ENCODE results near the gene PTX3.

Gene PTX3

GRCh38 chr3:157447026-157447694, 10.5 kb downstream of the PTX3 start:
- WGBS, 2 donors (ENCODE audit: extremely low coverage in 2 of 2, insufficient read length in 2 of 2, insufficient replicate concordance in 1 of 2) = no CpG with 5 or more reads among the region's 3 CpGs
- no peak overlapping the region for H3K4me3 ChIP-seq (ENCODE audit: low read length in 2 of 2)
- no peak overlapping the region for H4K91ac ChIP-seq (ENCODE audit: low read depth, low read length, poor library complexity)
- H3K14ac ChIP-seq (ENCODE audit: low read length) = no peak overlapping the region
- no peak overlapping the region for H3K4me2 ChIP-seq (ENCODE audit: insufficient read depth, low read length, poor library complexity, severe bottlenecking)
- H3K27ac ChIP-seq (replicated peaks; ENCODE audit: low read length) = no peak overlapping the region
- peaks cover 5 to 9% of the 10 kb centered on the region in 2 donors for H3K4me1 ChIP-seq (ENCODE audit: control insufficient read depth in 2 of 2, insufficient read depth in 1 of 2, low read depth in 1 of 2, low read length in 2 of 2)
- H2BK15ac ChIP-seq (ENCODE audit: low read length) = no peak overlapping the region
- no peak for DNase-seq (ENCODE audit: low spot score)
- H3K27me3 ChIP-seq (ENCODE audit: control insufficient read depth in 3 of 3, insufficient read depth in 3 of 3, low read depth in 1 of 3, low read length in 3 of 3) = no peaks in the 10 kb centered on the region
- H3K9ac ChIP-seq (ENCODE audit: low read depth, low read length, poor library complexity) = no peak overlapping the region
- no peak overlapping the region for H2BK5ac ChIP-seq (ENCODE audit: low read length)
- no peak overlapping the region for H4K8ac ChIP-seq (ENCODE audit: low read depth, low read length)
- H3K79me1 ChIP-seq (ENCODE audit: low read depth, low read length) = no peaks in the 10 kb centered on the region
- peaks cover 3 to 27% of the 10 kb centered on the region in 2 donors for H3K36me3 ChIP-seq (replicated peaks in 1 of 2; ENCODE audit: control insufficient read depth in 2 of 2, insufficient read depth in 2 of 2, low read length in 2 of 2)
- peaks cover 0 to 39% of the 10 kb centered on the region in 2 donors for H3K9me3 ChIP-seq (replicated peaks in 1 of 2; ENCODE audit: control insufficient read depth in 2 of 2, insufficient read depth in 1 of 2, low read depth in 1 of 2, low read length in 2 of 2)
- no peak overlapping the region for H2AK5ac ChIP-seq (ENCODE audit: low read depth, low read length)
- no peak overlapping the region for H2AFZ ChIP-seq (ENCODE audit: low read length)
- no peak overlapping the region for H3K23ac ChIP-seq (ENCODE audit: low read depth, low read length, poor library complexity)
- H3K18ac ChIP-seq (ENCODE audit: low read length) = no peak overlapping the region
- H2BK12ac ChIP-seq (ENCODE audit: low read length) = no peak overlapping the region
- no peak overlapping the region for H2BK120ac ChIP-seq (ENCODE audit: low read depth, low read length)
- no peak overlapping the region for H3K4ac ChIP-seq (ENCODE audit: low read length)

- Histone ChIP-seq H3K23ac (ENCODE audit: low read depth, low read length, poor library complexity) (no peak overlapping the region), H2AK5ac (ENCODE audit: low read depth, low read length) (no peak overlapping the region), H2BK12ac (ENCODE audit: low read length) (no peak overlapping the region), H3K18ac (ENCODE audit: low read length) (no peak overlapping the region), H3K27ac (replicated peaks; ENCODE audit: low read length) (no peak overlapping the region), H3K36me3 (replicated peaks in 1 of 2; ENCODE audit: control insufficient read depth in 2 of 2, insufficient read depth in 2 of 2, low read length in 2 of 2) (no peaks in the 10 kb centered on the region), H3K4me1 (ENCODE audit: control insufficient read depth in 2 of 2, insufficient read depth in 1 of 2, low read depth in 1 of 2, low read length in 2 of 2) (no peaks in the 10 kb centered on the region), H3K79me1 (ENCODE audit: low read depth, low read length) (no peaks in the 10 kb centered on the region), H3K4me2 (ENCODE audit: insufficient read depth, low read length, poor library complexity, severe bottlenecking) (no peak overlapping the region), H3K9ac (ENCODE audit: low read depth, low read length, poor library complexity) (no peak overlapping the region), H3K14ac (ENCODE audit: low read length) (no peak overlapping the region), H2AFZ (ENCODE audit: low read length) (no peak overlapping the region), H2BK120ac (ENCODE audit: low read depth, low read length) (no peak overlapping the region), H3K4ac (ENCODE audit: low read length) (no peak overlapping the region), H2BK5ac (ENCODE audit: low read length) (no peak overlapping the region), H3K4me3 (ENCODE audit: low read length in 2 of 2) (no peak overlapping the region), H4K91ac (ENCODE audit: low read depth, low read length, poor library complexity) (no peak overlapping the region), H3K9me3 (replicated peaks in 1 of 2; ENCODE audit: control insufficient read depth in 2 of 2, insufficient read depth in 1 of 2, low read depth in 1 of 2, low read length in 2 of 2) (peaks cover 0 to 19% of the 10 kb centered on the region in 2 donors), H2BK15ac (ENCODE audit: low read length) (no peak overlapping the region), H4K8ac (ENCODE audit: low read depth, low read length) (no peak overlapping the region), H3K27me3 (ENCODE audit: control insufficient read depth in 3 of 3, insufficient read depth in 3 of 3, low read depth in 1 of 3, low read length in 3 of 3) (no peaks in the 10 kb centered on the region)
- DNase-seq (ENCODE audit: low spot score) = no peak
- WGBS, 2 donors (ENCODE audit: extremely low coverage in 2 of 2, insufficient read length in 2 of 2, insufficient replicate concordance in 1 of 2) = no CpG with 5 or more reads among the region's 3 CpGs
These were observed 15.4 kb downstream of the PTX3 start for GRCh38 chr3:157452097-157452496.

- Histone ChIP-seq H3K18ac (ENCODE audit: low read length) (no peak overlapping the region), H3K4me2 (ENCODE audit: insufficient read depth, low read length, poor library complexity, severe bottlenecking) (no peak overlapping the region), H3K4me1 (ENCODE audit: control insufficient read depth in 2 of 2, insufficient read depth in 1 of 2, low read depth in 1 of 2, low read length in 2 of 2) (no peaks in the 10 kb centered on the region), H3K23ac (ENCODE audit: low read depth, low read length, poor library complexity) (no peak overlapping the region), H2BK5ac (ENCODE audit: low read length) (no peak overlapping the region), H3K79me1 (ENCODE audit: low read depth, low read length) (no peaks in the 10 kb centered on the region), H2BK12ac (ENCODE audit: low read length) (no peak overlapping the region), H2BK120ac (ENCODE audit: low read depth, low read length) (no peak overlapping the region), H3K9ac (ENCODE audit: low read depth, low read length, poor library complexity) (no peak overlapping the region), H2AK5ac (ENCODE audit: low read depth, low read length) (no peak overlapping the region), H3K4me3 (ENCODE audit: low read length in 2 of 2) (no peak overlapping the region), H3K27ac (replicated peaks; ENCODE audit: low read length) (no peak overlapping the region), H4K8ac (ENCODE audit: low read depth, low read length) (no peak overlapping the region), H3K14ac (ENCODE audit: low read length) (no peak overlapping the region), H4K91ac (ENCODE audit: low read depth, low read length, poor library complexity) (no peak overlapping the region), H2AFZ (ENCODE audit: low read length) (no peak overlapping the region), H3K36me3 (replicated peaks in 1 of 2; ENCODE audit: control insufficient read depth in 2 of 2, insufficient read depth in 2 of 2, low read length in 2 of 2) (peaks cover 0 to 3% of the 10 kb centered on the region in 2 donors), H3K4ac (ENCODE audit: low read length) (no peak overlapping the region), H3K27me3 (ENCODE audit: control insufficient read depth in 3 of 3, insufficient read depth in 3 of 3, low read depth in 1 of 3, low read length in 3 of 3) (no peaks in the 10 kb centered on the region), H3K9me3 (replicated peaks in 1 of 2; ENCODE audit: control insufficient read depth in 2 of 2, insufficient read depth in 1 of 2, low read depth in 1 of 2, low read length in 2 of 2) (peaks cover 0 to 11% of the 10 kb centered on the region in 2 donors), H2BK15ac (ENCODE audit: low read length) (no peak overlapping the region)
- DNase-seq (ENCODE audit: low spot score) = no peak
- no CpG with 5 or more reads among the region's 1 CpG for WGBS, 2 donors (ENCODE audit: extremely low coverage in 2 of 2, insufficient read length in 2 of 2, insufficient replicate concordance in 1 of 2)
These were observed 17.2 kb downstream of the PTX3 start for GRCh38 chr3:157453824-157454223.

DNA sequence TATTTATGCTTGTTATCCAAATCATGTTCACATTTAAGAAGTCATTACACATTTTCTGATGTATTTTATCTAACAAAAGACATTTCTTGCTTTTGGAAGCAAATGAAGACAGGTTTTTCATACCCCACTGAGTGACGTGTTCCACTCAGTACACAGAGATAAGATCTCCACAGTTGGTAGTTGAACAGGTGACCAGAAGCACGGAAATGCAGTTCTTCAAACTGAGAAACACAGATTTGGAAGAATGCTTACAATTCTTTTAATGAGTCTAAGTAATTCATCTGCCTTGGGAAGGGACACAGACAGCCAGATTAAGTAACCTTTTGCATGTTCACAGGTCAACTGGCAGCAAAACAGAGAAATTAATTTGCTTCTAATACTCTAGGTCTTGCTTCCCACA, 23.1 kb downstream of the PTX3 start:
- Histone ChIP-seq H2AK5ac (ENCODE audit: low read depth, low read length) (no peak overlapping the region), H3K4me1 (ENCODE audit: control insufficient read depth in 2 of 2, insufficient read depth in 1 of 2, low read depth in 1 of 2, low read length in 2 of 2) (no peaks in the 10 kb centered on the region)
- no CpG with 5 or more reads among the region's 2 CpGs for WGBS, 2 donors (ENCODE audit: extremely low coverage in 2 of 2, insufficient read length in 2 of 2, insufficient replicate concordance in 1 of 2)

More for the DNA sequence above, 23.1 kb downstream of the PTX3 start:
- DNase-seq (ENCODE audit: low spot score) = no peak
- Histone ChIP-seq H3K36me3 (replicated peaks in 1 of 2; ENCODE audit: control insufficient read depth in 2 of 2, insufficient read depth in 2 of 2, low read length in 2 of 2) (peaks cover 0 to 3% of the 10 kb centered on the region in 2 donors), H2BK5ac (ENCODE audit: low read length) (no peak overlapping the region), H3K14ac (ENCODE audit: low read length) (no peak overlapping the region), H2BK120ac (ENCODE audit: low read depth, low read length) (no peak overlapping the region), H4K8ac (ENCODE audit: low read depth, low read length) (no peak overlapping the region), H3K9me3 (replicated peaks in 1 of 2; ENCODE audit: control insufficient read depth in 2 of 2, insufficient read depth in 1 of 2, low read depth in 1 of 2, low read length in 2 of 2) (peaks cover 0 to 3% of the 10 kb centered on the region in 2 donors), H3K27ac (replicated peaks; ENCODE audit: low read length) (no peak overlapping the region), H2BK15ac (ENCODE audit: low read length) (no peak overlapping the region), H3K23ac (ENCODE audit: low read depth, low read length, poor library complexity) (no peak overlapping the region), H4K91ac (ENCODE audit: low read depth, low read length, poor library complexity) (no peak overlapping the region), H3K4ac (ENCODE audit: low read length) (no peak overlapping the region), H2BK12ac (ENCODE audit: low read length) (no peak overlapping the region), H3K4me2 (ENCODE audit: insufficient read depth, low read length, poor library complexity, severe bottlenecking) (no peak overlapping the region), H3K18ac (ENCODE audit: low read length) (no peak overlapping the region), H3K4me3 (ENCODE audit: low read length in 2 of 2) (no peak overlapping the region), H3K27me3 (ENCODE audit: control insufficient read depth in 3 of 3, insufficient read depth in 3 of 3, low read depth in 1 of 3, low read length in 3 of 3) (no peaks in the 10 kb centered on the region), H3K79me1 (ENCODE audit: low read depth, low read length) (no peaks in the 10 kb centered on the region), H3K9ac (ENCODE audit: low read depth, low read length, poor library complexity) (no peak overlapping the region), H2AFZ (ENCODE audit: low read length) (no peak overlapping the region)

Measured in neuronal stem cell (in vitro differentiated cells).